Measurements from ENCODE around the gene TRMT11. TPM values are rescaled to one million over a fixed set of nuclear protein-coding genes. Genes with fewer than 3 reads are reported as not detected.

TRMT11 gene
- total RNA-seq, 4 donors from 2014 or later, result 27.6 to 45.3 (median 36.4) TPM

Small RNA genes lying within 50 kb of the gene (small RNA-seq; reads per million reads assigned to genes)
- gene RNA5SP216, result not detected

Other genes starting within 250 kb of the TRMT11 start
- gene HEY2, start 236.9 kb upstream of the TRMT11 start, total RNA-seq, result 1 to 10 TPM; 3.5 to 5.5 (median 5.1) TPM
- gene NCOA7, start 195.6 kb upstream of the TRMT11 start, total RNA-seq, result 10 to 100 TPM in 3 of 4 donors, 1 to 10 TPM in 1; 9.0 to 36.2 (median 21.8) TPM
- gene HINT3, start 29.8 kb upstream of the TRMT11 start, total RNA-seq, result 10 to 100 TPM; 21.5 to 32.5 (median 26.3) TPM

All from thyroid gland (tissue), 4 donors.